ENCODE measurements around the gene CDKN2D.

Gene CDKN2D

DNA sequence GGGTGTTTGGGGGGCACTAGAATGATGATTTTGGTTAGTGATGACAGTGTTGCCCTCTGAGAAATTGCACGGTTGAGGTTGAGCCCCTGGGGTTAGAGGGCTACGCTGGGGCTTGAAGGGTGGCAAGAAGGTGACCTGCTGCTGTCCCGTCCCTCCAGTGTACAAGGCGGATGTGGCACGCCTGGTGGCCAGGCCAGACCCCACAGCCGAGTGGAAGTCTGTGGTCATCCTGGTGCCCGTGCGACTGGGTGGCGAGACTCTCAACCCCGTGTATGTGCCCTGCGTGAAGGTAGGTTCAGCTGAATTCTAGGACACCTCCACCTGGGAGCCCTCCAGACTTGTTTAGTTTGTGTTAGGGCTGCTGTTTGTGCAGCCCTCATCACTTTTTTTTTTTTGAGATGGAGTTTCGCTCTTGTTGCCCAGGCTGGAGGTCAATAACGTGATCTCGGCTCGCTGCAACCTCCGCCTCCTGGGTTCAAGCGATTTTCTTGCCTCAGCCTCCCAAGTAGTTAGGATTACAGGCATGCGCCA is 20.0 kb downstream of the CDKN2D start:
- Histone ChIP-seq H3K4me2 (ENCODE audit: low read length) (no peak overlapping the region), H3K27ac (ENCODE audit: low read depth, low read length) (no peak overlapping the region), H4K20me1 (ENCODE audit: control insufficient read depth, insufficient read depth, low read depth, low read length) (peaks cover 4% of the 10 kb centered on the region; the same call in 1 of the 2 replicates), H3K79me2 (ENCODE audit: control insufficient read depth, low read length) (peaks cover 23% of the 10 kb centered on the region), H3K4me3 (ENCODE audit: low read length) (no peak overlapping the region), H3K9me2 (replicated peaks; ENCODE audit: control insufficient read depth, low read length) (no peaks in the 10 kb centered on the region), H3K36me3 (ENCODE audit: control insufficient read depth, low read length) (peaks cover 70% of the 10 kb centered on the region), H3K27me3 (ENCODE audit: control insufficient read depth, low read length) (no peaks in the 10 kb centered on the region), H3F3A (ENCODE audit: control insufficient read depth, insufficient read depth) (peaks cover 10% of the 10 kb centered on the region), H3K9me3 (ENCODE audit: control insufficient read depth, insufficient read depth, low read length) (no peaks in the 10 kb centered on the region), H3K4me1 (ENCODE audit: control insufficient read depth, low read length) (peaks cover 29% of the 10 kb centered on the region)
- TF ChIP-seq EZH2phosphoT487 (IDR thresholded peaks at IDR 0.05; ENCODE audit: borderline replicate concordance, low read length): no peak
- TF ChIP-seq, protein P1, sequence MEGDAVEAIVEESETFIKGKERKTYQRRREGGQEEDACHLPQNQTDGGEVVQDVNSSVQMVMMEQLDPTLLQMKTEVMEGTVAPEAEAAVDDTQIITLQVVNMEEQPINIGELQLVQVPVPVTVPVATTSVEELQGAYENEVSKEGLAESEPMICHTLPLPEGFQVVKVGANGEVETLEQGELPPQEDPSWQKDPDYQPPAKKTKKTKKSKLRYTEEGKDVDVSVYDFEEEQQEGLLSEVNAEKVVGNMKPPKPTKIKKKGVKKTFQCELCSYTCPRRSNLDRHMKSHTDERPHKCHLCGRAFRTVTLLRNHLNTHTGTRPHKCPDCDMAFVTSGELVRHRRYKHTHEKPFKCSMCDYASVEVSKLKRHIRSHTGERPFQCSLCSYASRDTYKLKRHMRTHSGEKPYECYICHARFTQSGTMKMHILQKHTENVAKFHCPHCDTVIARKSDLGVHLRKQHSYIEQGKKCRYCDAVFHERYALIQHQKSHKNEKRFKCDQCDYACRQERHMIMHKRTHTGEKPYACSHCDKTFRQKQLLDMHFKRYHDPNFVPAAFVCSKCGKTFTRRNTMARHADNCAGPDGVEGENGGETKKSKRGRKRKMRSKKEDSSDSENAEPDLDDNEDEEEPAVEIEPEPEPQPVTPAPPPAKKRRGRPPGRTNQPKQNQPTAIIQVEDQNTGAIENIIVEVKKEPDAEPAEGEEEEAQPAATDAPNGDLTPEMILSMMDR (IDR thresholded peaks at IDR 0.05; ENCODE audit: low read depth, low read length, poor library complexity, severe bottlenecking): no peak

DNA sequence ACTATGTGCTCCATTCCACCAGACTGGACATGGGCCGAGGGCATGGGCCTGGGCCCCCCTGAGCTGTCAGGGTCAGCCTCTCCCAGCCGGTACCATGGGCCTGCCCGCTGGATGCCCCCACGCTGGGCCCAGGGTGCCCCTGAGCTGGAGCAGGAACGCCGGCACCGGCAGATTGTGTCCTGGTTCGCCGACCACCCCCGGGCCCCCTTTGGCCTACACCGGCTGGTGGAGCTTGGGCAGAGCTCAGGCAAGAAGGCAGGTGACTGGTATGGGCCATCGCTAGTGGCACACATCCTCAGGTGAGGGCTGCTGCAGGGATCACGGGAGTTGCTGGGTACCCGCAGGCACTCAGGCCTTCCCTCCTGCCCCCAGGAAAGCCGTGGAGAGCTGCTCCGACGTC is 22.0 kb downstream of the CDKN2D start:
- peaks cover 51% of the 10 kb centered on the region for H3K36me3 ChIP-seq (ENCODE audit: control insufficient read depth, low read length)
- no peaks in the 10 kb centered on the region for H3K9me2 ChIP-seq (replicated peaks; ENCODE audit: control insufficient read depth, low read length)
- no peak overlapping the region for H3K27ac ChIP-seq (ENCODE audit: low read depth, low read length)
- H3K27me3 ChIP-seq (ENCODE audit: control insufficient read depth, low read length): no peaks in the 10 kb centered on the region
- peaks cover 11% of the 10 kb centered on the region for H3F3A ChIP-seq (ENCODE audit: control insufficient read depth, insufficient read depth)
- no peaks in the 10 kb centered on the region for H3K9me3 ChIP-seq (ENCODE audit: control insufficient read depth, insufficient read depth, low read length)
- no peak overlapping the region for H3K4me3 ChIP-seq (ENCODE audit: low read length)
- no peak overlapping the region for H3K4me2 ChIP-seq (ENCODE audit: low read length)
- peaks cover 18% of the 10 kb centered on the region for H3K4me1 ChIP-seq (ENCODE audit: control insufficient read depth, low read length)
- H3K79me2 ChIP-seq (ENCODE audit: control insufficient read depth, low read length): peaks cover 24% of the 10 kb centered on the region
- TF ChIP-seq EZH2phosphoT487 (IDR thresholded peaks at IDR 0.05; ENCODE audit: borderline replicate concordance, low read length): no peak
- TF ChIP-seq, protein P1 (IDR thresholded peaks at IDR 0.05; ENCODE audit: low read depth, low read length, poor library complexity, severe bottlenecking): no peak
- H4K20me1 ChIP-seq (ENCODE audit: control insufficient read depth, insufficient read depth, low read depth, low read length): peaks cover 4% of the 10 kb centered on the region; the same call in 1 of the 2 replicates

DNA sequence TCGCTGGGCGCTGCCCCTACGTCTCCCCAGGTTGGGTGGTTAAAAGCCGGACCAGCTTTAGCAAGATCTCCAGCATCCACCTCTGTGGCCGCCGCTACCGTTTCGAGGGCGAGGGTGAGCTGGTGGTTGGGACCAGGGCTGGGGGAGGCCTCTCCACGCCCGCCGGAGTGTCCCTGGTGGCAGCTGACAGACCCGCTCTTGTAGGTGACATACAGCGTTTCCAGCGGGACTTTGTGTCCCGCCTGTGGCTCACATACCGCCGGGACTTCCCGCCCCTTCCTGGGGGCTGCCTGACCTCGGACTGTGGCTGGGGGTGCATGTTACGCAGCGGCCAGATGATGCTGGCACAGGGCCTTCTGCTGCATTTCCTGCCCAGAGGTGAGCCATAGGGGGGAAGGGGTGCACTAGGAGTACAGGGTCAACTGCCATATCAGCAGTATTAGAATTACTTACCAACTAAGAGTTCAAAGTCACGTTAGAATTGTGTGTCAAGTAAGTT is 24.0 kb downstream of the CDKN2D start:
- Histone ChIP-seq H3K4me1 (ENCODE audit: control insufficient read depth, low read length) (peaks cover 18% of the 10 kb centered on the region), H3K9me3 (ENCODE audit: control insufficient read depth, insufficient read depth, low read length) (no peaks in the 10 kb centered on the region), H3K4me2 (ENCODE audit: low read length) (peak overlapping the region; percentile 96), H3K9me2 (replicated peaks; ENCODE audit: control insufficient read depth, low read length) (no peaks in the 10 kb centered on the region), H3K36me3 (ENCODE audit: control insufficient read depth, low read length) (peaks cover 37% of the 10 kb centered on the region), H3K79me2 (ENCODE audit: control insufficient read depth, low read length) (peaks cover 24% of the 10 kb centered on the region), H3K4me3 (ENCODE audit: low read length) (peak overlapping the region; percentile 96), H3K27ac (ENCODE audit: low read depth, low read length) (0 out of 2 replicates have a peak overlapping the region, but pooled peaks have one; percentile 41), H3F3A (ENCODE audit: control insufficient read depth, insufficient read depth) (peaks cover 11% of the 10 kb centered on the region), H3K27me3 (ENCODE audit: control insufficient read depth, low read length) (peaks cover 5% of the 10 kb centered on the region), H4K20me1 (ENCODE audit: control insufficient read depth, insufficient read depth, low read depth, low read length) (peaks cover 4% of the 10 kb centered on the region; the same call in 1 of the 2 replicates)
- TF ChIP-seq, protein P1 (IDR thresholded peaks at IDR 0.05; ENCODE audit: low read depth, low read length, poor library complexity, severe bottlenecking): no peak
- TF ChIP-seq EZH2phosphoT487 (IDR thresholded peaks at IDR 0.05; ENCODE audit: borderline replicate concordance, low read length): no peak

All from DOHH2 (cell line).